ENCODE data around the gene ELF3. TPM values are rescaled to one million over a fixed set of nuclear protein-coding genes. Genes with fewer than 3 reads are reported as not detected.

ELF3 gene
- total RNA-seq, 4 donors from 2014 or later: 0.54 to 30.6 (median 0.74) TPM

GRCh38 chr1:202045705-202046104, 35.3 kb downstream of the ELF3 start:
- no peak for ATAC-seq
- H3K9me3 ChIP-seq: no peaks in the 10 kb centered on the region
- H3K4me1 ChIP-seq: no peaks in the 10 kb centered on the region
- no peaks in the 10 kb centered on the region for H3K36me3 ChIP-seq
- peaks cover 10% of the 10 kb centered on the region for H3K27me3 ChIP-seq
- TF ChIP-seq, protein P1, sequence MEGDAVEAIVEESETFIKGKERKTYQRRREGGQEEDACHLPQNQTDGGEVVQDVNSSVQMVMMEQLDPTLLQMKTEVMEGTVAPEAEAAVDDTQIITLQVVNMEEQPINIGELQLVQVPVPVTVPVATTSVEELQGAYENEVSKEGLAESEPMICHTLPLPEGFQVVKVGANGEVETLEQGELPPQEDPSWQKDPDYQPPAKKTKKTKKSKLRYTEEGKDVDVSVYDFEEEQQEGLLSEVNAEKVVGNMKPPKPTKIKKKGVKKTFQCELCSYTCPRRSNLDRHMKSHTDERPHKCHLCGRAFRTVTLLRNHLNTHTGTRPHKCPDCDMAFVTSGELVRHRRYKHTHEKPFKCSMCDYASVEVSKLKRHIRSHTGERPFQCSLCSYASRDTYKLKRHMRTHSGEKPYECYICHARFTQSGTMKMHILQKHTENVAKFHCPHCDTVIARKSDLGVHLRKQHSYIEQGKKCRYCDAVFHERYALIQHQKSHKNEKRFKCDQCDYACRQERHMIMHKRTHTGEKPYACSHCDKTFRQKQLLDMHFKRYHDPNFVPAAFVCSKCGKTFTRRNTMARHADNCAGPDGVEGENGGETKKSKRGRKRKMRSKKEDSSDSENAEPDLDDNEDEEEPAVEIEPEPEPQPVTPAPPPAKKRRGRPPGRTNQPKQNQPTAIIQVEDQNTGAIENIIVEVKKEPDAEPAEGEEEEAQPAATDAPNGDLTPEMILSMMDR (IDR thresholded peaks at IDR 0.05): no peak
- TF ChIP-seq EP300 (IDR thresholded peaks at IDR 0.05): no peak
- H3K27ac ChIP-seq: no peak overlapping the region
- no peak overlapping the region for H3K4me3 ChIP-seq
- WGBS, 2 donors (ENCODE audit: low coverage in 1 of 2): 100% methylated on average over 1 to 2 of the region's 2 CpGs

DNA sequence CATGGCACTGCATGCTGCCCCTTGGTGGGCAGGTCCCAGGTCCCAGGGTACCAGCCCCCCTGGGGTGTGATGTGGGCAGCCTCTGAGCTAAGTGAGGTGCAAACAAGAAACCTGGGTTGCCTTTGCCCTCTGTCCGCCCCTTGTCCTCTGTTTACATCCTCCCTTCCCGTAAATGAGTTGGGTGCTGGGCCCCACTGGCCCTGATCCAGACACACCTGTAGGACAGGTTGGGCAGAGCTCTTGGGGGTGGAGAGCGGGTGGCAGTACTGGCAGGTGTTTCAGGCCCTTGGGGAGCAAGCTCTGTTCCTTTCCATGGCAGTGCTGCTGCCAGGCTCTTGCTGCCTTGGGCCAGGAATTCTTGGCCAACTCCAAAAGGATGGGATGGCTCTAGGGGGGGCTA, 35.8 kb downstream of the ELF3 start:
- TF ChIP-seq POLR2A (IDR thresholded peaks at IDR 0.05) (no peak), POLR2AphosphoS5 (IDR thresholded peaks at IDR 0.05) (no peak), EP300 (IDR thresholded peaks at IDR 0.05) (no peak)
- TF ChIP-seq, protein P1 (IDR thresholded peaks at IDR 0.05): no peak
- H3K27ac ChIP-seq: no peak overlapping the region
- WGBS, 2 donors (ENCODE audit: low coverage in 1 of 2): no CpG with 5 or more reads among the region's 3 CpGs

DNA sequence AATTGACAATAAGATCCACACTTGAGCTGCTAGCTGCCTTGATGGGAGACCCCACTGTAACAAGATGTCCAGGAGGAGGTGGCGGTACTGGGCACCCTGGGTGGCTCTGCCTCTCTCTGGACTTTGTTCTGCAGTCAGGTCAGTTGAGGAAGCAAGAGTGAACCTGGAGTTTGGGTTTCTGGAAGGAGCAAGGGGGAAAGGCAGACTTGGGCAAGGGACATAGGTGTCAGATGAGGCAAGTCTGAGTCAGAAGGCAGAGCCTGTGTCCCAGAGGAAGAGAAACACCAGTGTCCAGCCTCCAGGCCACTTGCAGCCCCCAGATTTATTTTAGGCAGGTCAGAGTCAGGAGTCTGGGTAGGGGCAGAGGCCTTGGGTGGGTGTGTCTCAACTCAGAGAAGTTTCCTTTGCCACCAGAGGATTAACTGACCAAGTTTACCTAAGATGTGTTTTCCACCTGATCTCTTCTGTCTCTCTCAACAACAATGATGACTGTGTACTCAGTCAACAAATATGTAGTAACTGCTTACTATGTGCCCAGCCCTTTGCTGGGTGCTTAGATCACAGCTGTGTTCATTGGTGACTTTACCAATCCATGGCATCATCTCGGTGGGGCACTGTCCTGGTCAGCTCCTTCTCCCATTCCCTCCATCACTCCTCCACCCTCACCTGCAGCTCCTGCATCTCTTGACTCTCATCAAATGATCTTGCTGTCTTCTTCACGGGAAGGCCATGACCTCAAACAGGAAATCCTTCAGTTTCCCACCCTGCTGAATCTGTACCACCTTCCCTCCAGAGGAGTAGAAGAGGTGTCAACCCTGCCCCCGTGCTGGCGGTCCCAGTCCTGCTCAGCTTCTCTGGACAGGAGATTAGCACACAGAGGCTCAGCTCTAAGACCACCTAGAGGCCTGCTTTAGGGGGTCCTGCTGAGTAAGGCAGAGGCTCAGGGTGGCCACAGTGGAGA, 36.6 kb downstream of the ELF3 start:
- H3K27me3 ChIP-seq: peaks cover 10% of the 10 kb centered on the region
- ATAC-seq: no peak
- H3K4me3 ChIP-seq: no peak overlapping the region
- WGBS, 2 donors (ENCODE audit: low coverage in 1 of 2): 78 to 86% methylated on average over 1 to 5 of the region's 5 CpGs
- no peak overlapping the region for H3K27ac ChIP-seq
- H3K4me1 ChIP-seq: no peaks in the 10 kb centered on the region
- no peaks in the 10 kb centered on the region for H3K9me3 ChIP-seq
- TF ChIP-seq EP300 (IDR thresholded peaks at IDR 0.05) (no peak), POLR2AphosphoS5 (IDR thresholded peaks at IDR 0.05) (no peak), POLR2A (IDR thresholded peaks at IDR 0.05) (no peak)
- TF ChIP-seq, protein P1 (IDR thresholded peaks at IDR 0.05): no peak
- H3K36me3 ChIP-seq: no peaks in the 10 kb centered on the region

More for the DNA sequence above, 35.8 kb downstream of the ELF3 start:
- Histone ChIP-seq H3K9me3 (no peaks in the 10 kb centered on the region), H3K27me3 (peaks cover 10% of the 10 kb centered on the region), H3K4me1 (no peaks in the 10 kb centered on the region), H3K36me3 (no peaks in the 10 kb centered on the region), H3K4me3 (no peak overlapping the region)
- no peak for ATAC-seq

DNA sequence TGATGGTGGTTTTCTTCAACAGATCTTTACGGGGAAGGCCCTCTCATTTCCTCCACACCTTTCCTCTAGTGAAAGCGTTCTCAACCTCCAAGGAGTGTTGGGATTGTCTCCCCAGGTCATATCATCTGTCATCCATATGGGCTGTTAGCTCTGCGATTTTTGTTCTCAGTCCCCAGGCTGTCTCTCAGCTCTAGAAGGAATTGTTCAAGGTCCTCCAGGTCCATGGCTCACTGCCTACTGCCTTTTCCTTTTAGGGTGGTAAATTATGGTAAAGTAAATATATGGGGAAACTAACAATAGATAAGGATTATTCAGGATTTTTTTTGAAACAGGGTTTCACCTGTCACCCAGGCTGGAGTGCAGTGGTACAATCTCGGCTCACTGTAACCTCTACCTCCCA, 37.6 kb downstream of the ELF3 start:
- no peak for TF ChIP-seq POLR2AphosphoS5 (IDR thresholded peaks at IDR 0.05)
- TF ChIP-seq, protein P1 (IDR thresholded peaks at IDR 0.05): no peak
- no peak for TF ChIP-seq EP300 (IDR thresholded peaks at IDR 0.05)
- TF ChIP-seq POLR2A (IDR thresholded peaks at IDR 0.05): no peak
- peaks cover 10% of the 10 kb centered on the region for H3K27me3 ChIP-seq
- no peaks in the 10 kb centered on the region for H3K4me1 ChIP-seq
- no peaks in the 10 kb centered on the region for H3K9me3 ChIP-seq
- H3K27ac ChIP-seq: no peak overlapping the region
- ATAC-seq: no peak
- H3K4me3 ChIP-seq: no peak overlapping the region
- 66 to 75% methylated on average over 3 of the region's 4 CpGs for WGBS, 2 donors (ENCODE audit: low coverage in 1 of 2)
- H3K36me3 ChIP-seq: no peaks in the 10 kb centered on the region

DNA sequence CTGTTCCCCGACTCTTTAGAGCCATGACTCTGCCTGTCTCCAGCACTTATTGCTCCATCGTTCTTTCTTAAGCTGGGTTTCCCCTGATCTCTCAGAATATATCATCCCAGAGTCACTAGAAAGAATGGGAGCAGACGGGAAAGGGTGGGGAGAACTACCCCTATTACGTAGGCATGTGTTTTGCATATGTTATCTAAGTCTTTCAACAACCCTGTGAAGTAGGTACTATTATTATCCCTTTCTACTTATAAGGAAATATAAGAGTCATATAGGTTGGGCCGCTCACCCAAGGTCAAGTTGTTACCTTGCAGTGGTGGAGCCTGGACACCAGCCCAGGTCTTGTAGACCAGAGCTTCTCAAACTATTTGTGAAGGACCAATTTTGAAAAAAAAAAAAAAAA, 38.7 kb downstream of the ELF3 start:
- Histone ChIP-seq H3K4me3 (no peak overlapping the region), H3K27me3 (peaks cover 10% of the 10 kb centered on the region), H3K9me3 (no peaks in the 10 kb centered on the region), H3K4me1 (no peaks in the 10 kb centered on the region), H3K27ac (no peak overlapping the region), H3K36me3 (no peaks in the 10 kb centered on the region)
- TF ChIP-seq, protein P1 (IDR thresholded peaks at IDR 0.05): no peak
- TF ChIP-seq POLR2AphosphoS5 (IDR thresholded peaks at IDR 0.05): no peak
- no peak for TF ChIP-seq POLR2A (IDR thresholded peaks at IDR 0.05)
- no peak for TF ChIP-seq EP300 (IDR thresholded peaks at IDR 0.05)
- WGBS, 2 donors (ENCODE audit: low coverage in 1 of 2): 59 to 63% methylated on average over 5 of the region's 5 CpGs
- no peak for ATAC-seq
